Breast epithelium (tissue), 4 donors: ENCODE data around the gene ARFRP1. TPM values are rescaled to one million over a fixed set of nuclear protein-coding genes. Genes with fewer than 3 reads are reported as not detected.

Experiments used
- DNase-seq, 2 donors: peaks; one replicate each; pipeline ENCODE4 v3.0.0-alpha.2; 2019; ENCODE audit warnings: low spot score in 2 of 2
- H3K27ac ChIP-seq, 2 donors: fragments of 200-600 bp; sonication (generic) in 1 of 2; one replicate each; pipeline ENCODE4 v1.5.1; 2016 to 2019; ENCODE audit warnings: mild to moderate bottlenecking in 1 of 2
- H3K27me3 ChIP-seq, 2 donors: fragments of 200-600 bp; sonication (generic) in 1 of 2; one replicate each; pipeline versions ENCODE4 v1.5.1 to v1.6.0; 2017 to 2019; ENCODE audit warnings: control low read depth in 1 of 2, mild to moderate bottlenecking in 1 of 2
- H3K36me3 ChIP-seq: fragments of 200-600 bp; one replicate; pipeline ENCODE4 v1.5.1; 2019
- H3K4me1 ChIP-seq, 2 donors: fragments of 200-600 bp; sonication (generic); one replicate each; pipeline ENCODE4 v1.5.1; 2016 to 2019; ENCODE audit warnings: control low read depth in 1 of 2
- H3K4me3 ChIP-seq, 3 donors: fragments of 200-600 bp; sonication (generic); 1 replicate in 2 of 3; 2 replicates in 1 of 3; pipeline ENCODE4 v1.5.1; 2016 to 2019; ENCODE audit warnings: mild to moderate bottlenecking in 3 of 3, moderate library complexity in 2 of 3
- H3K9me3 ChIP-seq, 2 donors: fragments of 200-600 bp; sonication (generic) in 1 of 2; one replicate each; pipeline ENCODE4 v1.5.1; 2016 to 2019; ENCODE audit warnings: control low read depth in 1 of 2
- CTCF ChIP-seq, 3 donors: fragments of 450-650 bp; IDR thresholded peaks; one replicate each; pipeline ENCODE4 v1.5.1; 2016 to 2017; ENCODE audit warnings: antibody characterized with exemption in 3 of 3, mild to moderate bottlenecking in 3 of 3, moderate library complexity in 3 of 3
- POLR2A ChIP-seq: fragments of 450-650 bp; IDR thresholded peaks from one replicate; pipeline ENCODE4 v1.6.1; 2016; ENCODE audit warnings: antibody characterized with exemption, mild to moderate bottlenecking, moderate library complexity
- POLR2AphosphoS5 ChIP-seq, 3 donors: sonication (generic); formaldehyde crosslinking; IDR thresholded peaks; one replicate each; pipeline ENCODE4 v1.6.1; 2017; ENCODE audit warnings: antibody characterized with exemption in 3 of 3
- intact Hi-C: fragments of 100-400 bp; cut with DNase I; formaldehyde crosslinking; loops from one replicate; pipeline ENCODE4 v1.15.1; 2023; ENCODE audit warnings: low total_unique reads
- total RNA-seq, 3 donors: library from RNA; depleted of rRNA; stranded (reverse); fragments of >200 nt; gene quantifications; one replicate each; pipeline ENCODE4 v1.1.0, GENCODE V29; 2016

Gene ARFRP1
- 10 to 100 TPM; 30.7 to 41.0 (median 32.3) TPM for total RNA-seq

- DNase-seq = peak; percentile 71 to 83
- TF ChIP-seq POLR2A = peak; percentile 16
- peak; percentile 64 to 85 (median 69) for TF ChIP-seq POLR2AphosphoS5 (IDR thresholded peaks at IDR 0.05)
- TF ChIP-seq CTCF (IDR thresholded peaks at IDR 0.05) = no peak
- peak within 1 kb of the TSS; percentile 90 to 92 for H3K27ac ChIP-seq
- peaks cover 7% of the 10 kb centered on the region for H3K36me3 ChIP-seq
- H3K4me1 ChIP-seq = peaks cover 7 to 13% of the 10 kb centered on the region in 2 donors
- no peaks in the 10 kb centered on the region for H3K9me3 ChIP-seq
- peak within 1 kb of the TSS; percentile 88 to 93 (median 91) for H3K4me3 ChIP-seq
- H3K27me3 ChIP-seq = no peaks in the 10 kb centered on the region
- intact Hi-C loops = no loop called here
These were observed at the start of gene ARFRP1, which contains the start of gene ZGPAT for GRCh38 chr20:63707558-63708300. Gene ARFRP1 (minus strand): TSS chr20:63707976. CDS start chr20:63707091, 885 bp downstream. Gene ZGPAT (plus strand): TSS chr20:63708039. CDS start chr20:63708581, 542 bp downstream.

GRCh38 chr20:63756648-63756991, 48.8 kb upstream of the ARFRP1 start:
- H3K36me3 ChIP-seq = no peaks in the 10 kb centered on the region
- H3K27me3 ChIP-seq = no peaks in the 10 kb centered on the region
- H3K9me3 ChIP-seq = no peaks in the 10 kb centered on the region
- H3K4me1 ChIP-seq = no peaks in the 10 kb centered on the region
- DNase-seq = no peak
- no peak overlapping the region for H3K27ac ChIP-seq
- intact Hi-C loops = no loop called here
- H3K4me3 ChIP-seq = no peak overlapping the region
- TF ChIP-seq CTCF (IDR thresholded peaks at IDR 0.05) = no peak
- TF ChIP-seq POLR2A = no peak
- TF ChIP-seq POLR2AphosphoS5 (IDR thresholded peaks at IDR 0.05) = no peak

GRCh38 chr20:63755933-63756647, 48.3 kb upstream of the ARFRP1 start:
- no peaks in the 10 kb centered on the region for H3K27me3 ChIP-seq
- intact Hi-C loops = no loop called here
- DNase-seq = no peak
- H3K9me3 ChIP-seq = no peaks in the 10 kb centered on the region
- H3K36me3 ChIP-seq = no peaks in the 10 kb centered on the region
- H3K27ac ChIP-seq = no peak overlapping the region
- TF ChIP-seq POLR2AphosphoS5 (IDR thresholded peaks at IDR 0.05) = no peak
- no peak for TF ChIP-seq CTCF (IDR thresholded peaks at IDR 0.05)
- TF ChIP-seq POLR2A = no peak
- no peak overlapping the region for H3K4me3 ChIP-seq
- no peaks in the 10 kb centered on the region for H3K4me1 ChIP-seq

- H3K36me3 ChIP-seq = no peaks in the 10 kb centered on the region
- H3K9me3 ChIP-seq = no peaks in the 10 kb centered on the region
- intact Hi-C loops = loop anchor here (5.0 kb wide), 1 partner anchor 1087 kb away; no protein-coding TSS in a partner anchor
- H3K4me3 ChIP-seq = no peak overlapping the region
- H3K27ac ChIP-seq = no peak overlapping the region
- TF ChIP-seq POLR2AphosphoS5 (IDR thresholded peaks at IDR 0.05) = no peak
- TF ChIP-seq CTCF (IDR thresholded peaks at IDR 0.05) = no peak
- TF ChIP-seq POLR2A = no peak
- no peaks in the 10 kb centered on the region for H3K27me3 ChIP-seq
- DNase-seq = no peak
- no peaks in the 10 kb centered on the region for H3K4me1 ChIP-seq
These were observed 46.2 kb upstream of the ARFRP1 start for GRCh38 chr20:63754008-63754407.

GRCh38 chr20:63753381-63753780, 45.6 kb upstream of the ARFRP1 start:
- Histone ChIP-seq H3K4me3 (no peak overlapping the region), H3K27ac (no peak overlapping the region), H3K36me3 (no peaks in the 10 kb centered on the region), H3K4me1 (no peaks in the 10 kb centered on the region), H3K9me3 (no peaks in the 10 kb centered on the region), H3K27me3 (no peaks in the 10 kb centered on the region)
- no peak for DNase-seq
- no peak for TF ChIP-seq POLR2A
- TF ChIP-seq POLR2AphosphoS5 (IDR thresholded peaks at IDR 0.05) = no peak
- no peak for TF ChIP-seq CTCF (IDR thresholded peaks at IDR 0.05)
- intact Hi-C loops = loop anchor here (5.0 kb wide), 1 partner anchor 1086 kb away; no protein-coding TSS in a partner anchor
